Measurements from ENCODE around the gene CNOT2.
A peak's percentile ranks its signal among the peaks of the same experiment; 100 is the strongest.

The CNOT2 gene

GRCh38 chr12:70304684-70305555, 61.7 kb downstream of the CNOT2 start:
- DNase-seq (ENCODE audit: low read depth, low spot score) = peak; percentile 0

GRCh38 chr12:70305794-70306193, 62.6 kb downstream of the CNOT2 start:
- DNase-seq (ENCODE audit: low read depth, low spot score) = no peak

GRCh38 chr12:70306676-70307075, 63.4 kb downstream of the CNOT2 start:
- no peak for DNase-seq (ENCODE audit: low read depth, low spot score)

GRCh38 chr12:70307868-70308267, 64.6 kb downstream of the CNOT2 start:
- no peak for DNase-seq (ENCODE audit: low read depth, low spot score)

GRCh38 chr12:70309348-70309747, 66.1 kb downstream of the CNOT2 start:
- no peak for DNase-seq (ENCODE audit: low read depth, low spot score)

- no peak for DNase-seq (ENCODE audit: low read depth, low spot score)
These were observed 70.9 kb downstream of the CNOT2 start for GRCh38 chr12:70314145-70314544.

GRCh38 chr12:70317781-70318180, 74.5 kb downstream of the CNOT2 start:
- no peak for DNase-seq (ENCODE audit: low read depth, low spot score)

- DNase-seq (ENCODE audit: low read depth, low spot score) = no peak
These were observed 76.4 kb downstream of the CNOT2 start for GRCh38 chr12:70319605-70320004.

- no peak for DNase-seq (ENCODE audit: low read depth, low spot score)
These were observed 78.0 kb downstream of the CNOT2 start for GRCh38 chr12:70321191-70321590.

- no peak for DNase-seq (ENCODE audit: low read depth, low spot score)
These were observed 84.3 kb downstream of the CNOT2 start for GRCh38 chr12:70327541-70327940.

GRCh38 chr12:70329728-70330127, 86.5 kb downstream of the CNOT2 start:
- DNase-seq (ENCODE audit: low read depth, low spot score) = no peak

GRCh38 chr12:70330158-70330557, 86.9 kb downstream of the CNOT2 start:
- no peak for DNase-seq (ENCODE audit: low read depth, low spot score)

GRCh38 chr12:70332236-70332635, 89.0 kb downstream of the CNOT2 start:
- DNase-seq (ENCODE audit: low read depth, low spot score) = no peak

- DNase-seq (ENCODE audit: low read depth, low spot score) = no peak
These were observed 91.5 kb downstream of the CNOT2 start for GRCh38 chr12:70334742-70335141.

GRCh38 chr12:70338531-70338930, 95.3 kb downstream of the CNOT2 start:
- DNase-seq (ENCODE audit: low read depth, low spot score) = no peak

GRCh38 chr12:70351076-70351475, 107.8 kb downstream of the CNOT2 start:
- no peak for DNase-seq (ENCODE audit: low read depth, low spot score)

- DNase-seq (ENCODE audit: low read depth, low spot score) = no peak
These were observed 110.8 kb downstream of the CNOT2 start for GRCh38 chr12:70353780-70354660.

- no peak for DNase-seq (ENCODE audit: low read depth, low spot score)
These were observed 111.6 kb downstream of the CNOT2 start for GRCh38 chr12:70354787-70355186.

- no peak for DNase-seq (ENCODE audit: low read depth, low spot score)
These were observed 112.7 kb downstream of the CNOT2 start for GRCh38 chr12:70355972-70356371.

GRCh38 chr12:70359458-70360197, 116.4 kb downstream of the CNOT2 start:
- no peak for DNase-seq (ENCODE audit: low read depth, low spot score)

- no peak for DNase-seq (ENCODE audit: low read depth, low spot score)
These were observed 117.0 kb downstream of the CNOT2 start for GRCh38 chr12:70360218-70360617.
